Measurements from ENCODE around the gene HSPA12B. TPM values are rescaled to one million over a fixed set of nuclear protein-coding genes. Genes with fewer than 3 reads are reported as not detected.

The HSPA12B gene
- total RNA-seq, 1 experiment from 2014 or later, result 2.7 TPM

DNA sequence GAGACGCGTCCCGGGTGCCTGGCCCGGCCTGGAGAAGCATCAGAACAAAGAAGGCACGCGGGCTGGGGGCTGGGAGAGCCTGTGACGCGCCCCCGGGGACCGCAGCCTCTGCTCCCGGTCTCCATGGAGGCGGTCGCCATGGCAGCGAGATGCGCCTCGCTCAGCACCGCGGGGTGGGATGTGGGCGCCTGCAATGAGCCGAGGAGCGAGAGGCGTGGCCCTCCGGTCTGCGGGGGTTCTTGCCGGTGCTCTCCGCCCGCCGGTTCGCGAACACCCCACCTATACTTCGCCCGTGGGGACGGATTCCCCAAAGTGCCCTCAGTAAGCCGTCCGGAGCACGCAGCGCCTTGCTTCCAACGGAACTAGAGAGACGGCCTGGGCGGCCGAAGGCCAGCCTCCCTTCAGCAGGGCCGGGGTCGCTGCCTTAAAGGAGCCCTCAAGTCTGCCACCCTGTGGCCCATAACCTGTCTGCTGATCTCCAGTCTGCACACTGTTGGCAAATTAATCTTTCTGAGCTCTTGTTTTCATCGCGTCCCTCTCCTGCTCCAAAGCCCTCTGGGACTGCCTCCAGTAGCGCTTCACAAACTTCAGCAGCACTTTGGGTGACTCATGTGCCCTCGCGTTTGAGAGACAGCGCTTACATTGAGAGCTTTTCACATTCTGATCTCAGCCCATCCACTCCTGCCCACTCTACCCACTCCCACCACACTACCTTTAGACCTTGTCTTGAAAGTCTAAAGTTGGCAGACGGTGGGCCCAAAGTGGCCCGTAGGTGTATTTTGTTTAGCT lies 36.1 kb downstream of the HSPA12B start:
- H3K4me3 Mint-ChIP-seq, result peak overlapping the region; percentile 91 to 97
- H3K27ac ChIP-seq (ENCODE audit: insufficient read length, low read depth, low read length), result no peak overlapping the region

More for the DNA sequence above, 36.1 kb downstream of the HSPA12B start:
- Histone ChIP-seq H3K79me1 (ENCODE audit: insufficient read depth, low read depth, low read length, poor library complexity, severe bottlenecking) (no peaks in the 10 kb centered on the region), H4K91ac (ENCODE audit: insufficient read length, low read depth, low read length) (no peak overlapping the region), H3K14ac (ENCODE audit: insufficient read depth, low read length) (peak overlapping the region; percentile 49; the same call in 1 of the 2 replicates), H3K9ac (ENCODE audit: extremely low read depth, insufficient read length, low read length) (no peak overlapping the region), H2AFZ (ENCODE audit: low read length) (peak overlapping the region; percentile 53), H4K20me1 (ENCODE audit: control insufficient read depth, insufficient read depth, insufficient read length) (no peaks in the 10 kb centered on the region), H3K27me3 (ENCODE audit: insufficient read depth, low read length) (no peaks in the 10 kb centered on the region), H3T11ph (ENCODE audit: low read length) (no peak overlapping the region), H4K5ac (ENCODE audit: insufficient read length, low read depth, low read length) (no peak overlapping the region), H2BK15ac (ENCODE audit: low read depth, low read length) (no peak overlapping the region), H2BK120ac (ENCODE audit: low read depth, low read length, poor library complexity, severe bottlenecking) (no peak overlapping the region), H3K4ac (ENCODE audit: low read depth, low read length) (no peak overlapping the region), H3K18ac (ENCODE audit: insufficient read length, low read depth, low read length) (no peak overlapping the region), H2AK5ac (ENCODE audit: insufficient read length, low read length) (no peak overlapping the region), H3K79me2 (ENCODE audit: insufficient read depth, low read length) (no peaks in the 10 kb centered on the region), H3K23ac (ENCODE audit: insufficient read length, low read depth, low read length) (no peak overlapping the region), H3K4me1 (ENCODE audit: insufficient read depth, low read length) (no peaks in the 10 kb centered on the region), H3K9me3 (ENCODE audit: control insufficient read depth, low read depth, low read length) (no peaks in the 10 kb centered on the region), H2BK5ac (ENCODE audit: insufficient read length, low read length) (no peak overlapping the region), H2BK12ac (ENCODE audit: insufficient read length, low read depth, low read length) (no peak overlapping the region), H2BK20ac (ENCODE audit: low read depth, low read length, poor library complexity, severe bottlenecking) (no peak overlapping the region), H3K56ac (ENCODE audit: insufficient read length, low read depth, low read length) (no peak overlapping the region), H3K23me2 (ENCODE audit: insufficient read length, low read depth, low read length, poor library complexity, severe bottlenecking) (peaks cover 20% of the 10 kb centered on the region), H4K8ac (replicated peaks; ENCODE audit: insufficient read length, low read depth, low read length) (no peak overlapping the region), H3K4me2 (ENCODE audit: insufficient read depth, insufficient read length, low read length) (peak overlapping the region; percentile 62)
- TF ChIP-seq, protein P1, sequence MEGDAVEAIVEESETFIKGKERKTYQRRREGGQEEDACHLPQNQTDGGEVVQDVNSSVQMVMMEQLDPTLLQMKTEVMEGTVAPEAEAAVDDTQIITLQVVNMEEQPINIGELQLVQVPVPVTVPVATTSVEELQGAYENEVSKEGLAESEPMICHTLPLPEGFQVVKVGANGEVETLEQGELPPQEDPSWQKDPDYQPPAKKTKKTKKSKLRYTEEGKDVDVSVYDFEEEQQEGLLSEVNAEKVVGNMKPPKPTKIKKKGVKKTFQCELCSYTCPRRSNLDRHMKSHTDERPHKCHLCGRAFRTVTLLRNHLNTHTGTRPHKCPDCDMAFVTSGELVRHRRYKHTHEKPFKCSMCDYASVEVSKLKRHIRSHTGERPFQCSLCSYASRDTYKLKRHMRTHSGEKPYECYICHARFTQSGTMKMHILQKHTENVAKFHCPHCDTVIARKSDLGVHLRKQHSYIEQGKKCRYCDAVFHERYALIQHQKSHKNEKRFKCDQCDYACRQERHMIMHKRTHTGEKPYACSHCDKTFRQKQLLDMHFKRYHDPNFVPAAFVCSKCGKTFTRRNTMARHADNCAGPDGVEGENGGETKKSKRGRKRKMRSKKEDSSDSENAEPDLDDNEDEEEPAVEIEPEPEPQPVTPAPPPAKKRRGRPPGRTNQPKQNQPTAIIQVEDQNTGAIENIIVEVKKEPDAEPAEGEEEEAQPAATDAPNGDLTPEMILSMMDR (conservative IDR thresholded peaks at IDR 0.05), result peak; percentile 73
- DNase-seq, result peak; percentile 87
- H3K9me3 Mint-ChIP-seq, result no peaks in the 10 kb centered on the region; a peak in 1 of 5 replicates
- H3K27ac Mint-ChIP-seq, result peak overlapping the region; percentile 91 to 97 (median 91); a peak in 5 of 7 replicates
- H3K36me3 Mint-ChIP-seq (ENCODE audit: insufficient read depth in 1 of 3, low read depth in 3 of 3), result peaks cover 0 to 4% (median 3%) of the 10 kb centered on the region in 3 experiments; a peak in 3 of 7 replicates
- H3K27me3 Mint-ChIP-seq (ENCODE audit: low read depth), result peaks cover 19% of the 10 kb centered on the region
- H3K4me1 Mint-ChIP-seq, result peaks cover 16 to 18% of the 10 kb centered on the region in 2 experiments
- WGBS (ENCODE audit: extremely low coverage, insufficient read length, low lambda C conversion rate), result no CpG with 5 or more reads among the region's 51 CpGs

Data from H9 (cell line).